Activated T-cell treated with anti-CD3 and anti-CD28 coated beads for 1 hour (primary cell): ENCODE data around the gene SYTL1.

Source experiments
- DNase-seq: peaks from one replicate; pipeline ENCODE4 v3.0.0-alpha.2; 2020; ENCODE audit warnings: low read depth

The SYTL1 gene

DNA sequence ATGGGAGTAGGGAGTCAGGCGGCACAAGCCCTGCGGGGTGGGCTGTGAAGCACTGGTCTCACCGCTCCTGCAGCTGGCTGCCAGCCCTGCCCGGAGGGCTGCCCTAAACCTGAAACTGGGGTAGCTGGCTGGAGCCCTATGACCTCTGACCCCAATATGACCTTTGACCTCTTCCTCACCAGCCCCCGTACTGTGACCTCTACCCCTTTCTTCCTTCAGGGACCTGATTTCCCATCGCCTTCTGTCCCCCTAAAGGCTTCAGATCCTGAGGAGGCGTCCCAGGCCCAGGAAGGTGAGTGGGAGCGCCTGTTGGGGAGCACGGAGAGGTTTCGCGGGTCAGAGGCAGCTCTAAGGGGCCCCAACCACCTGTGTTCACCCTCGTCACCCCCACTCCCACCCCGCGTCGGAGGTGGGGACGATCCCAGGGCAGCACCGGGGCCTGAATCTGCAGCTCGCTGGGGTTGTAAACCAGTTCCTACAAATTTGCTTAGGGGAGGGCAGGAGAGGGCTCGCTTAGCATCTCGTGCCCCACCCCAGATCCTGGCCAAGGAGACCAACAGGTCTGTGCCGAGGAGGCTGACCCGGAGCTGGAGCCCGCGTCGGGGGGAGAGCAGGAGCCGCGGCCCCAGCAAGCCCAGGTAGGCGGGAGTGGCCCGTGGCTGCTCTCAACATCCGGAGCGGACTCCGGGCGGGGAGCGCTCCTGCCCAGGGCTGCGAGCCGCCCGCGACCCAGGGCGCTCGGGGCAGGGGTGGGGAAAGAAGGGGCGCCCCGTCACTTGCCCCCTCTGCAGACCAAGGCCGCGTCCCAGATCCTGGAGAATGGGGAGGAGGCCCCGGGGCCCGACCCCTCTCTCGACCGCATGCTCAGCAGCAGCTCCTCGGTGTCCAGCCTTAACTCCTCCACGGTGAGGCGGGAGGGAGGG lies 7.3 kb downstream of the SYTL1 start:
- no peak for DNase-seq

DNA sequence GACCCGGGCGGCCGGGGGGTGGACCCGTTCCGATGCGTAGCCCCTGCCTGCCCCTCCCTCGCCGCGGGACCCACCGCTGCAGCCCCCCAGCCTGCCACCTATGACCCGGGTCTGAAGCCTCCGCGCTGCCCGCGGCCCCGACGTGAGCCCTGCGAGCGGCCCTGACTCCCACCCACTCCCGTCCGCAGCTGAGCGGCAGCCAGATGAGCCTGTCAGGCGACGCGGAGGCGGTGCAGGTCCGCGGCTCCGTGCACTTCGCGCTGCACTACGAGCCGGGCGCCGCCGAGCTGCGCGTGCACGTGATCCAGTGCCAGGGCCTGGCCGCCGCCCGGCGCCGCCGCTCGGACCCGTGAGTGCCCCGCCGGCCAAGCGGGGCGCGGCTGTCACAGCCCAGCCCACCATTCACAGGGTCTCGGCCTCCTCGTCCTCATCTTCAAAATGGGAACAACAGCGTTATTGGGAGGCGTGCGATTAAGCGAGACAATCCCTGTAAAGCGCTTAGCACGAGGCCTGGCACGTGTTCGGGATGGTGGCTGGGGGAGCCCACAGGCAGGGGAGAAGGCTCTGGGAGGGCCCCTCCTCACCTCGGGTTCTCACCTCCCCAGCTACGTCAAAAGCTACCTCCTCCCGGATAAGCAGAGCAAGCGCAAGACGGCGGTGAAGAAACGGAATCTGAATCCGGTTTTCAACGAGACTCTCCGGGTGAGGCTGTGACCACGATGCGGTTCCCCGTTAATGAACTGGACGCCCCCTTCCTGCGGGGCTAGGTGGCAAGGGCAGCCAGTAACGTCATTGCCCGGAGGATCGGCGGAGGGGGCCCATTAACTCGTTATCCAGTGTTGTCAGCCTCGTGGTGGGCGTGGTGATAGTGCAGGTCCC lies 8.2 kb downstream of the SYTL1 start:
- no peak for DNase-seq

- DNase-seq: no peak
These were observed 9.1 kb downstream of the SYTL1 start for GRCh38 chr1:27350663-27351540.

DNA sequence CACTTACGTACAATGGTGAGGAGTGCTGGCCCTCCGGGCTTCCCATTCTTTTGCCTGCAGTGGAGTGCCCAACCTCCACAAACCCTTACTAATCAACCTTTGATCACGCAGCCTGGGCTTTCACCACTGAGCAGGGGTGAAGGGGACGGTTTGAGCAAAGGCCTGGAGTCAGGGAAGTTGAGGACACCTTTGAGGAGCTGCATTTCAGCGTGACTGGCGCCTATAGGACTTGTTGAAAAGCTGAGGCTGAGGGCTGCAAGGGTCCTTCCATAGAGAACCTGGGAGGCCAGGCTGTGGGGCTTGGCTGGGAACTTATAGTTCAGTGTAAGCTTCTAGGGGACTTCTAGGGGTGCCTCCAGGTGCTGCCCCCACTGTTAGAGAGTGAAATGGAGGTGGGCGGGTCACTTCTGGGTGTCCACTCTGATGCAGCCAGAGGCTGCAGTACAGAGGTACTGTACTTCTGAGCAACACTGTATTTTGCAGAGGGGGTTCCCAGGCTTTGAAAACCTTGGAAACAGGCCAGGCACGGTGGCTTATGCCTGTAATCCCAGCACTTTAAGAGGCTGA lies 9.8 kb downstream of the SYTL1 start:
- no peak for DNase-seq

DNA sequence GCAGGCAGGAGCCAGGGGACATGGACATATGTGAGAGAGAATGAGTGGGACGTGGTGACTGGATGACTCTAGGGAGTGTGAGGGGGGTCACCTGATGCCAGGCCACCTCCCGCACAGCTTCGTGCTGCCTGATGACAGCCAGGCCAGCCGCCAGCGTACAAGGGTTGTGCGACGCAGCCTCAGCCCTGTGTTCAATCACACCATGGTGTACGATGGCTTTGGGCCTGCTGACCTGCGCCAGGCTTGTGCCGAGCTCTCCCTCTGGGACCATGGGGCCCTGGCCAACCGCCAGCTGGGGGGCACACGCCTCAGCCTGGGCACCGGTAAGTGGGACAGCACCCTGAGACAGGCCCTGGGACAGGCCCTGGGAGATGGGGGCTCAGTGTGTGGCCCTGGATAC lies 11.3 kb downstream of the SYTL1 start:
- no peak for DNase-seq

DNA sequence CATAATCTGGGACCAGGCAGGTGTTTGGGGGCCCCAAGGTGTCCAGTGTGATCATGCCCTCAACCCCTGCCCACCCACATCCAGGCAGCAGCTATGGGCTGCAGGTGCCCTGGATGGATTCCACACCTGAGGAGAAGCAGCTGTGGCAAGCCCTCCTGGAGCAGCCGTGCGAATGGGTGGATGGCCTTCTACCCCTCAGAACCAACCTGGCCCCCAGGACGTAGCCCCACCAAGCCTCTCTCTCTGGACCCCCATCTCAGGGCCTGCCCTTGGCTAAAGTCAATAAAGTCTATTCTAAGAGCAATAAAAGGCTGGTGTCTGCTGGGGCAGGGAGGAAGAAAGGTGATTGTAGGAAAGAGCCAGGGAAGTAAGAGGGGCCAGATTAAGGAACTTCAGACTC lies 11.8 kb downstream of the SYTL1 start:
- DNase-seq: no peak

DNA sequence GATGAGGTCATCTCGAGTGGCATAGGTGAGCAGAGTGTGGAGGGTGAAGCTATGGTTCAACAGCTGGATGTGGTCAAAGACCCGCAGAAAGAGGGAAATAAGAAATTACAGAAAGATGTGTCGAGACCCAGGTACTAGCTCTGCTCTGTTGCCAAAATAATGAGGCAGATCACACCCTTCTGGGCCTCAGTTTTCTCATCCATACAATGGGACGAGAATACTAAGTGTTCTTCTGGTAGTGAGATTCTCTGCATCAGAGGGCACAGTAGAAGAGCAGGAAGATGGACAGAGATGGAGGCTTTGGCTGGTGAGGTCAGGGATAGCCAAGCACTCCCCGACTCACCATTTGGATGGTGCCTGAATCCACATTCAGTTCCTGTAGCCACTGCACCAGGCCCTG lies 13.9 kb downstream of the SYTL1 start:
- DNase-seq: no peak

DNA sequence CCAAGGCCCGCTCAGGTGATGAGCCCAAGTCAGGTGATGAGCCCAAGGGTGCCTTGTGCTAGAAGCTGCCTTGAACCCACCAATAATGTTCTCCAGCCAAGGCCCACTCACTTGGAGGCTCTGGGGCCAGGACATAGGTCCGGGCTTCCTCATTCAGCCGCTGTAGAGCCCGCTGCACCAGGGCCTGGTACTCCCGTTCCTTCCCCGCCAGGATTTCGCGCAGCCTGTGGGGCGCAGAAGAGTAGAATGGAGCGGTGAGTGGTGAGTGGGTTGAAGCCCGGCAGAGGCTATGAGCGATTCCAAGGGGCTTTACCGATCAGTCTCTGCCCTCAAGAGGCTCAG lies 14.4 kb downstream of the SYTL1 start:
- no peak for DNase-seq

- peak; percentile 43 for DNase-seq
These were observed 14.9 kb downstream of the SYTL1 start for GRCh38 chr1:27356619-27357280.

GRCh38 chr1:27357281-27358037 lies 15.6 kb downstream of the SYTL1 start:
- peak; percentile 73 for DNase-seq

GRCh38 chr1:27358038-27358927 lies 16.5 kb downstream of the SYTL1 start:
- no peak for DNase-seq

DNA sequence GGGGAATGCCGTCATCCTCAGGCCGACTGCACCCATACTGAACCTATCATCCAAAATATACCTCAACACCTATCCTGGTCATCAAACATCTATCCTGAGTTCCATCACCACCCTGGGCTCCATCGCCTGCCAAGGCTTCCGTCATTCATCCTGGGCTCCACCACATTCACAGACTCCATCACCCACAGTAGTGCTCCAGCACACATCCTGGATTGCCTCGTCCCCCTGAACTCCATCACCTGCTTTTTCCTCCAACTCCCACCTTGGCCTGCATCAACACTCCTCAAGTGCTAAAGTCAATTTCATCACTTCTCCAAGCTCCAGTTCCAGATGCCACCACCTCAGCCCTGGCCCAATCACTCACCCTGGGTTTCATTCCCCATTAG lies 17.1 kb downstream of the SYTL1 start:
- DNase-seq: no peak

DNA sequence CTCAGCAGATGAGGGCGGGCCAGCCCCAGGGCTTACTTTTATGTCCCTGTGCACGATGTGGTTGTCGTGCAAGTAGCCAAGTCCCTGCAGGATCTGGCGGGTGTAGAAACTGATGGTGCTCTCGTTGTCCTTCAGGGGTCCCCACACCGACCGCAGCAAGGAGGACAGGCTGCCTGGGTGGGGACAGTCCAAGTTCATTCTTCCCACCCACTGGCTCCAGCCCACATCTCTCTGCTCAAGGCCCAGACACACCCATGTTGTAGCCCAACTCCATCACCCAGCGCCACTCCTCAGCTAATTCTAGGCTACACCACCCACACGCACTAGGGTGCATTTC lies 18.0 kb downstream of the SYTL1 start:
- no peak for DNase-seq

DNA sequence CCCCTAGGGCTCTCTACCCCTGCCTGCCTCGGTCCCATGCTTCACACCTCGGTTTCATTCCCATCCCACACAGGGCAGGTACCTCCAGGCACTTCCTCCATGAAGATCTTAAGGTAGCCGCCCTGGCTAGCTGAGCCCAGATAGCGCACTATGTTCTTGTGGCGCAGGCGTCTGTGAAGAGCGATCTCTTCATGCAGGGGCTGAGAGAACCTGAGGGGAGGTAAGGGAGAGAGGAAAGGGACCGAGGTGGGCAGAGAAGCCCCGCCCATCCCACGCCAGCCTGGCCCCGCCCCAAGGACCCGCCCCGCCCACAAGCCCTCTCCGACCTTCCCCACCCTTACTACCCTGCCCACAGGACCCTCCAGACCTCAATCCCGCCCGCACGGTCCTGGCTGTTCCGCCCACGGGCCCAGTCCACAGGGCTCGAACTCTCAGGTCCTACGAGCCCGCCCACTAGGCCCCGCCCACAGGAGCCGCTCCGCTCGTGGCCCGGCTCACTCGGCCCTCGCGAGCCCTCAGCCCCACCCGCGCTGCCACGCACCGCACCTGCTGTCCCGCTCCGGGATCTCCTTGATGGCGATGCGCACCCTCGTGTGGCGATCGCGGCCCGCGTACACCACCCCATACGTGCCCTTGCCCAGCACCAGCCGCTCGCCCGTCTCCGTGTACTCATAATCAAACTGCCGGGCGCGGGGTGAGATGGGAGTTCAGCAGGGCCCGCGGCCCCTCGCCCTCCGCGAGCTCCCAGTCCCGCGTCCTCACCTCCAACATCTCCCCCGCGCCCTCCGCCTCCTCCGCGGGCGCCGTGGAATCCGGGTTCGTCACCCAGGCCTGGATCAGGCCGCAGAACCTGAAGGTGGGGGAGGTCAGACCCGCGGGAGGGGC lies 18.6 kb downstream of the SYTL1 start:
- peak; percentile 39 for DNase-seq

- no peak for DNase-seq
These were observed 19.2 kb downstream of the SYTL1 start for GRCh38 chr1:27361044-27361402.

GRCh38 chr1:27361553-27361952 lies 19.7 kb downstream of the SYTL1 start:
- DNase-seq: no peak

- no peak for DNase-seq
These were observed 22.2 kb downstream of the SYTL1 start for GRCh38 chr1:27363766-27364695.
